Right lobe of liver (tissue), 6 donors: ENCODE data around the gene IL27RA. TPM values are rescaled to one million over a fixed set of nuclear protein-coding genes. Genes with fewer than 3 reads are reported as not detected.

Source experiments
- ATAC-seq, 4 donors: fragments of 200-7000 bp; cut with Tn5 transposase; one replicate each; pipeline ENCODE4 v1.9.1; 2020; ENCODE audit warnings: mild to moderate bottlenecking in 4 of 4, moderate library complexity in 4 of 4
- DNase-seq, 3 donors: peaks; one replicate each; pipeline ENCODE4 v3.0.0-alpha.2; 2020
- H3K27ac ChIP-seq, 3 donors: fragments of 200-600 bp; one replicate each; pipeline ENCODE4 v1.8.0; 2022
- H3K27me3 ChIP-seq, 2 donors: fragments of 200-600 bp; one replicate each; pipeline ENCODE4 v1.8.0; 2022
- H3K36me3 ChIP-seq, 4 donors: fragments of 200-600 bp; sonication (generic) in 1 of 4; one replicate each; pipeline versions ENCODE4 v1.5.1 to v1.8.0; 2017 to 2022; ENCODE audit warnings: control low read depth in 1 of 4
- H3K4me1 ChIP-seq, 4 donors: fragments of 200-600 bp; sonication (generic) in 1 of 4; one replicate each; pipeline versions ENCODE4 v1.5.1 to v1.8.0; 2017 to 2022; ENCODE audit warnings: control low read depth in 1 of 4
- H3K4me3 ChIP-seq, 3 donors: fragments of 200-600 bp; one replicate each; pipeline ENCODE4 v1.8.0; 2022
- H3K9me3 ChIP-seq, 4 donors: fragments of 200-600 bp; sonication (generic) in 1 of 4; one replicate each; pipeline versions ENCODE4 v1.5.1 to v1.8.0; 2017 to 2022; ENCODE audit warnings: control low read depth in 1 of 4
- POLR2A ChIP-seq: fragments of 450-650 bp; IDR thresholded peaks from one replicate; pipeline ENCODE4 v1.6.1; 2017; ENCODE audit warnings: antibody characterized with exemption, mild to moderate bottlenecking
- WGBS: methylation state at CpG from one replicate; pipeline ENCODE4 v1.1.6; 2018; ENCODE audit warnings: low coverage, low lambda C conversion rate; ENCODE audit not compliant: insufficient coverage; ENCODE audit errors: missing lambda C conversion rate; 5-methylcytosine and 5-hydroxymethylcytosine counted together
- intact Hi-C, 2 donors: fragments of 100-400 bp; cut with DNase I; formaldehyde crosslinking; loops; one replicate each; pipeline versions ENCODE4 v1.11.2 to v1.14.1; 2022
- total RNA-seq, 6 experiments: library from RNA; depleted of rRNA in 2 of 6; stranded (reverse); fragments of >200 nt in 2 of 6; fragmentation: NEBNext Ultra II Directional in 3 of 6; extraction: Animal tissue kit (Norgen Biotek cat#: 25700) in 3 of 6; gene quantifications; one replicate each; pipeline versions ENCODE4 v1.1.0 to v1.2.4, GENCODE V29; 2016 to 2023
- TF ChIP-seq, protein P1 (sequence below), 4 donors: fragments of 200-600 bp in 3 of 4; fragments of 450-650 bp in 1 of 4; IDR thresholded peaks; one replicate each; pipeline versions ENCODE4 v1.5.1 to v1.8.0; 2016 to 2022; ENCODE audit warnings: antibody characterized with exemption in 4 of 4, mild to moderate bottlenecking in 2 of 4
- donor health status: DM: no; HTN: yes; CAD: no.
- donor health status: DM: no; HTN: no; CAD: no.
- donor health status: DM: no; HTN: no; CAD: no.
- donor health status: DM: no; HTN: yes; CAD: no.
- donor health status: DM: no; HTN: yes; CAD: no.

The IL27RA gene
- total RNA-seq, 6 experiments from 2014 or later, result 1.1 to 3.0 (median 1.5) TPM

GRCh38 chr19:14097532-14098151 lies 66.1 kb downstream of the IL27RA start:
- Histone ChIP-seq H3K4me1 (no peaks in the 10 kb centered on the region), H3K4me3 (no peak overlapping the region), H3K9me3 (peaks cover 0 to 4% (median 0%) of the 10 kb centered on the region in 4 donors), H3K27ac (no peak overlapping the region), H3K27me3 (no peaks in the 10 kb centered on the region), H3K36me3 (peaks cover 0 to 53% (median 12%) of the 10 kb centered on the region in 4 donors)
- intact Hi-C loops, result no loop called here
- ATAC-seq, result peak; percentile 36 to 54 (median 44)
- no peak for DNase-seq
- TF ChIP-seq POLR2A, result no peak
- TF ChIP-seq, protein P1, sequence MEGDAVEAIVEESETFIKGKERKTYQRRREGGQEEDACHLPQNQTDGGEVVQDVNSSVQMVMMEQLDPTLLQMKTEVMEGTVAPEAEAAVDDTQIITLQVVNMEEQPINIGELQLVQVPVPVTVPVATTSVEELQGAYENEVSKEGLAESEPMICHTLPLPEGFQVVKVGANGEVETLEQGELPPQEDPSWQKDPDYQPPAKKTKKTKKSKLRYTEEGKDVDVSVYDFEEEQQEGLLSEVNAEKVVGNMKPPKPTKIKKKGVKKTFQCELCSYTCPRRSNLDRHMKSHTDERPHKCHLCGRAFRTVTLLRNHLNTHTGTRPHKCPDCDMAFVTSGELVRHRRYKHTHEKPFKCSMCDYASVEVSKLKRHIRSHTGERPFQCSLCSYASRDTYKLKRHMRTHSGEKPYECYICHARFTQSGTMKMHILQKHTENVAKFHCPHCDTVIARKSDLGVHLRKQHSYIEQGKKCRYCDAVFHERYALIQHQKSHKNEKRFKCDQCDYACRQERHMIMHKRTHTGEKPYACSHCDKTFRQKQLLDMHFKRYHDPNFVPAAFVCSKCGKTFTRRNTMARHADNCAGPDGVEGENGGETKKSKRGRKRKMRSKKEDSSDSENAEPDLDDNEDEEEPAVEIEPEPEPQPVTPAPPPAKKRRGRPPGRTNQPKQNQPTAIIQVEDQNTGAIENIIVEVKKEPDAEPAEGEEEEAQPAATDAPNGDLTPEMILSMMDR (IDR thresholded peaks at IDR 0.05), result peak; percentile 16 to 34 (median 22)
- WGBS, result 55% methylated on average over 9 of the region's 21 CpGs

- no peak for ATAC-seq
- WGBS, result 82% methylated on average over 2 of the region's 6 CpGs
- peaks cover 0 to 74% (median 27%) of the 10 kb centered on the region in 4 donors for H3K36me3 ChIP-seq
Observed at GRCh38 chr19:14101003-14101545, 69.5 kb downstream of the IL27RA start.

GRCh38 chr19:14102102-14102696 lies 70.6 kb downstream of the IL27RA start:
- Histone ChIP-seq H3K27ac (no peak overlapping the region), H3K36me3 (peaks cover 0 to 71% (median 27%) of the 10 kb centered on the region in 4 donors), H3K4me3 (no peak overlapping the region), H3K4me1 (no peaks in the 10 kb centered on the region), H3K9me3 (no peaks in the 10 kb centered on the region), H3K27me3 (no peaks in the 10 kb centered on the region)
- DNase-seq (no peak), ATAC-seq (peak in 1 of 4 donors; percentile 15)
- TF ChIP-seq POLR2A, result no peak
- TF ChIP-seq, protein P1 (IDR thresholded peaks at IDR 0.05), result no peak
- intact Hi-C loops, result no loop called here
- 51% methylated on average over 8 of the region's 11 CpGs for WGBS

More at GRCh38 chr19:14101003-14101545, 69.5 kb downstream of the IL27RA start:
- Histone ChIP-seq H3K4me1 (no peaks in the 10 kb centered on the region), H3K9me3 (no peaks in the 10 kb centered on the region), H3K27ac (no peak overlapping the region), H3K27me3 (no peaks in the 10 kb centered on the region), H3K4me3 (no peak overlapping the region)
- no peak for TF ChIP-seq POLR2A
- TF ChIP-seq, protein P1 (IDR thresholded peaks at IDR 0.05), result no peak
- intact Hi-C loops, result no loop called here
- DNase-seq, result no peak

- DNase-seq (no peak), ATAC-seq (no peak)
- no peak overlapping the region for H3K4me3 ChIP-seq
- WGBS, result 90% methylated on average over 6 of the region's 10 CpGs
- H3K27ac ChIP-seq, result no peak overlapping the region
- H3K36me3 ChIP-seq, result peaks cover 0 to 65% (median 25%) of the 10 kb centered on the region in 4 donors
- intact Hi-C loops, result no loop called here
- TF ChIP-seq, protein P1 (IDR thresholded peaks at IDR 0.05), result no peak
- no peak for TF ChIP-seq POLR2A
- H3K4me1 ChIP-seq, result no peaks in the 10 kb centered on the region
- no peaks in the 10 kb centered on the region for H3K9me3 ChIP-seq
- no peaks in the 10 kb centered on the region for H3K27me3 ChIP-seq
Observed at GRCh38 chr19:14102756-14103155, 71.2 kb downstream of the IL27RA start.

Other genes starting within 250 kb of the IL27RA start
- gene ZSWIM4, start 236.3 kb upstream of the IL27RA start, total RNA-seq, result 1 to 10 TPM in 5 of 6 experiments, under 1 TPM in 1; 0.98 to 3.7 (median 1.7) TPM
- not detected for gene NANOS3, start 154.6 kb upstream of the IL27RA start, total RNA-seq
- 1 to 10 TPM in 4 of 6 experiments, under 1 TPM in 2; 0.34 to 3.7 (median 1.2) TPM for gene BRME1, start 125.6 kb upstream of the IL27RA start, total RNA-seq
- 10 to 100 TPM; 16.5 to 29.8 (median 18.1) TPM for gene CC2D1A, start 125.6 kb upstream of the IL27RA start, total RNA-seq
- gene PODNL1, start 93.3 kb upstream of the IL27RA start, total RNA-seq, result under 1 TPM in 2 of 6 experiments, not detected in 4; 0.19 to 0.33 TPM
- 1 to 10 TPM; 5.6 to 8.7 (median 7.7) TPM for gene DCAF15, start 79.3 kb upstream of the IL27RA start, total RNA-seq
- 1 to 10 TPM; 2.5 to 9.3 (median 5.7) TPM for gene RFX1, start 25.4 kb upstream of the IL27RA start, total RNA-seq
- not detected for gene RLN3, start 3.6 kb upstream of the IL27RA start, total RNA-seq
- 10 to 100 TPM in 4 of 6 experiments, 1 to 10 TPM in 2; 5.3 to 33.9 (median 17.0) TPM for gene PALM3, start 30.3 kb downstream of the IL27RA start, total RNA-seq
- gene MISP3, start 41.0 kb downstream of the IL27RA start, total RNA-seq, result 10 to 100 TPM in 1 of 6 experiments, 1 to 10 TPM in 5; 3.6 to 12.0 (median 6.1) TPM
- gene C19orf67, start 54.0 kb downstream of the IL27RA start, total RNA-seq, result under 1 TPM in 1 of 6 experiments, not detected in 5; 0.27 TPM
- gene SAMD1, start 59.0 kb downstream of the IL27RA start, total RNA-seq, result 10 to 100 TPM in 5 of 6 experiments, 1 to 10 TPM in 1; 10.0 to 25.3 (median 15.6) TPM
- gene PRKACA, start 86.0 kb downstream of the IL27RA start, total RNA-seq, result 10 to 100 TPM; 54.8 to 87.5 (median 63.1) TPM
- gene ASF1B, start 104.8 kb downstream of the IL27RA start, total RNA-seq, result 1 to 10 TPM in 2 of 6 experiments, under 1 TPM in 4; 0.24 to 5.3 (median 0.61) TPM
- 1 to 10 TPM in 3 of 6 experiments, under 1 TPM in 3; 0.46 to 4.6 (median 1.3) TPM for gene ADGRL1, start 174.4 kb downstream of the IL27RA start, total RNA-seq